SU-DHL-6 (cell line): ENCODE results near the gene SLC22A5.

Source experiments
- CTCF ChIP-seq: fragments of 200-600 bp; sonication (generic); IDR thresholded peaks from one replicate; pipeline ENCODE4 v1.5.1; 2017; ENCODE audit warnings: antibody characterized with exemption, mild to moderate bottlenecking, low read length, moderate library complexity; ENCODE audit not compliant: insufficient read depth, poor library complexity, severe bottlenecking
- EZH2phosphoT487 ChIP-seq: fragments of 200-600 bp; sonication (generic), shearing (Covaris generic); conservative IDR thresholded peaks from 2 replicates; pipeline ENCODE4 v1.6.1; 2018; ENCODE audit warnings: mild to moderate bottlenecking, antibody characterized with exemption, low read length, moderate library complexity, mixed read lengths

- no peak for TF ChIP-seq CTCF
- no peak for TF ChIP-seq EZH2phosphoT487
These were observed 61.2 kb downstream of the SLC22A5 start for GRCh38 chr5:132430746-132431145.
